Measurements from ENCODE around the gene CYP3A5. TPM values are rescaled to one million over a fixed set of nuclear protein-coding genes. Genes with fewer than 3 reads are reported as not detected.
"Not testable (repeated sequence)": the region's sequence is repeated elsewhere in the genome, so short reads cannot be mapped to it uniquely, and the experiment has no call there.

The CYP3A5 gene
- not detected in 2 replicates for total RNA-seq (2014; rRNA removed)
- Bru-seq, nascent RNA = percentile 13 among the genes with signal in this experiment
- BruChase-seq, experiment 1, labeled RNA remaining after a 6-hour chase = percentile 15 among the genes with signal in this experiment
- BruChase-seq, experiment 2, labeled RNA remaining after a 2-hour chase = percentile 11 among the genes with signal in this experiment
- long read RNA-seq = 0 reads

DNA sequence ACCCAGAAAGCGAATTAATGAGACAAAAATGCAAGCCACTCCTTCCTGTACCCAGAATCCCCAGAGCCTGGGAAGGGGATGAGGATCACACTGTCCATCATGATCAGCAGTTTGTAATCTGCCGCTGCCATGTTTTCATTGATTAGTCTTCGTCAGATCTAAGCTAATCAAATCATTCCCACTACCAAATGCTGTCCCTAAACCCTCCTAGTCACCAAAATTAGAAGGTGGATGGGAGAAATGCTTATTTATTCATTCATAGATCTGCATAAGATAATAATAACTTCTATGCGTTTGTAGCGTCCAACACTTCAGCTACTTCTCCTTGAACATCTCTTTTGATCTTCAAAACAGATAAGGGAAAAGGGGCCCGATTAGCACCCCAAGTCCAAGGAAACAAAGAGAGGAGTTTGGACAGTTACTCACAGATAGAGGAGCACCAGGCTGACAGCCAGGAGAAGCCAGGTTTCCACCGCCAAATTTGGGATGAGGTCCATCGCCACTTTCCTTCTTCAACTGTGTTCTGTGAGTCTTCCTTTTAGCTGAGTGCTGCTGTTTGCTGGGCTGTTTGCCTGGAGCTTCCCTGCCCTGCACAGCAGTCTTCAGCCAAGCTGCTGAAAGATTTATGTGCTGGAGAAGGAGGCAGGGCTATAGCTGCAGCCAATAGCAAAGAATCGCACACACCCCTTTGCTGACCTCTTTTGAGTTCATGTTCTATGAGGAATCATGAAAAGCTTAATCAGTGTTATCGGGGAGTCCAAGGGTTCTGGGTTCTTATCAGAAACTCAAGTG is at the start of gene CYP3A5:
CYP3A5 (minus strand) TSS at position 597 of the 792 bp plus-strand sequence; CDS start at position 497, 100 bp downstream.
- no peak for ATAC-seq
- BruUV-seq (replicated peaks) = no TSS peak
- Histone ChIP-seq H3K79me2 (ENCODE audit: low read length) (no peaks in the 10 kb centered on the region), H3K4me1 (ENCODE audit: insufficient read depth, low read length) (peaks cover 11% of the 10 kb centered on the region), H3K9me2 (replicated peaks; ENCODE audit: low read length) (no peaks in the 10 kb centered on the region), H3K36me3 (ENCODE audit: low read depth, low read length) (no peaks in the 10 kb centered on the region), H3K9ac (ENCODE audit: low read length) (no peak within 1 kb of the TSS), H2AFZ (ENCODE audit: low read length) (peak within 1 kb of the TSS; percentile 43), H3K4me2 (ENCODE audit: low read length) (peak within 1 kb of the TSS; percentile 57), H3K27me3 (ENCODE audit: low read length) (no peaks in the 10 kb centered on the region), H3K9me3 (ENCODE audit: low read length) (no peaks in the 10 kb centered on the region), H3F3A (ENCODE audit: low read length, unreplicated experiment) (no peaks in the 10 kb centered on the region), H4K20me1 (ENCODE audit: low read length) (no peaks in the 10 kb centered on the region), H3K4me3 (ENCODE audit: low read length) (no peak within 1 kb of the TSS), H3K27ac (ENCODE audit: low read length) (no peak within 1 kb of the TSS)
- POLR2A ChIA-PET (ENCODE audit: unreplicated experiment) = interaction anchor here (0.6 kb wide), 1 partner anchor 56 kb away, joined by 4 read pairs; no protein-coding TSS in a partner anchor
- TF ChIP-seq EZH2phosphoT487 (IDR thresholded peaks at IDR 0.05; ENCODE audit: borderline replicate concordance, low read length) (no peak), EZH2 (IDR thresholded peaks at IDR 0.05; ENCODE audit: low read length, unreplicated experiment) (no peak), CTCF (conservative IDR thresholded peaks at IDR 0.05; ENCODE audit: low read depth, low read length) (no peak)
- DNase-seq = no peak
- intact Hi-C loops (cut with micrococcal nuclease) = loop anchor here (10.0 kb wide), 1 partner anchor 85 kb away; no protein-coding TSS in a partner anchor
- CTCF ChIA-PET = interaction anchor here (0.5 kb wide), 1 partner anchor 194 kb away, joined by 4 read pairs; no protein-coding TSS in a partner anchor

- no peak overlapping the region for H3K9ac ChIP-seq (ENCODE audit: low read length)
- no peak overlapping the region for H3K27ac ChIP-seq (ENCODE audit: low read length)
- H3K4me2 ChIP-seq (ENCODE audit: low read length) = no peak overlapping the region
- no peak overlapping the region for H3K4me3 ChIP-seq (ENCODE audit: low read length)
- no peaks in the 10 kb centered on the region for H3K79me2 ChIP-seq (ENCODE audit: low read length)
- intact Hi-C loops (cut with micrococcal nuclease) = no loop called here
- H3K9me2 ChIP-seq (replicated peaks; ENCODE audit: low read length) = no peaks in the 10 kb centered on the region
- peaks cover 10% of the 10 kb centered on the region for H3K4me1 ChIP-seq (ENCODE audit: insufficient read depth, low read length)
- no peak overlapping the region for H2AFZ ChIP-seq (ENCODE audit: low read length)
- DNase-seq = peak; percentile 47
- POLR2A ChIA-PET (ENCODE audit: unreplicated experiment) = no interaction called here
- CTCF ChIA-PET = no interaction called here
- H3K27me3 ChIP-seq (ENCODE audit: low read length) = no peaks in the 10 kb centered on the region
- BruUV-seq (replicated peaks) = no TSS peak
- H3K9me3 ChIP-seq (ENCODE audit: low read length) = no peaks in the 10 kb centered on the region
- no peaks in the 10 kb centered on the region for H4K20me1 ChIP-seq (ENCODE audit: low read length)
- H3K36me3 ChIP-seq (ENCODE audit: low read depth, low read length) = no peaks in the 10 kb centered on the region
- no peaks in the 10 kb centered on the region for H3F3A ChIP-seq (ENCODE audit: low read length, unreplicated experiment)
- no peak for ATAC-seq
- TF ChIP-seq CTCF (conservative IDR thresholded peaks at IDR 0.05; ENCODE audit: low read depth, low read length) = no peak
- no peak for TF ChIP-seq EZH2 (IDR thresholded peaks at IDR 0.05; ENCODE audit: low read length, unreplicated experiment)
- no peak for TF ChIP-seq EZH2phosphoT487 (IDR thresholded peaks at IDR 0.05; ENCODE audit: borderline replicate concordance, low read length)
Measured at GRCh38 chr7:99728615-99729014, 48.8 kb upstream of the CYP3A5 start.

- H3K4me3 ChIP-seq (ENCODE audit: low read length); H3K9ac ChIP-seq (ENCODE audit: low read length); H3K27me3 ChIP-seq (ENCODE audit: low read length); BruUV-seq (replicated peaks); H3K4me1 ChIP-seq (ENCODE audit: insufficient read depth, low read length); POLR2A ChIA-PET (ENCODE audit: unreplicated experiment); H3K9me3 ChIP-seq (ENCODE audit: low read length); H3K9me2 ChIP-seq (replicated peaks; ENCODE audit: low read length); H2AFZ ChIP-seq (ENCODE audit: low read length); H3K36me3 ChIP-seq (ENCODE audit: low read depth, low read length); intact Hi-C loops (cut with micrococcal nuclease); DNase-seq; H3K79me2 ChIP-seq (ENCODE audit: low read length); H4K20me1 ChIP-seq (ENCODE audit: low read length); H3K4me2 ChIP-seq (ENCODE audit: low read length); H3F3A ChIP-seq (ENCODE audit: low read length, unreplicated experiment); CTCF ChIA-PET; ATAC-seq; H3K27ac ChIP-seq (ENCODE audit: low read length): not testable (repeated sequence)
Measured at GRCh38 chr7:99723201-99723600, 43.4 kb upstream of the CYP3A5 start.

All from PC-3 (cell line).